ENCODE measurements around the gene C4BPA. TPM values are rescaled to one million over a fixed set of nuclear protein-coding genes. Genes with fewer than 3 reads are reported as not detected.

Gene C4BPA
- total and polyA plus RNA-seq, 10 of the 15 experiments (the other 5 are each of a cell fraction or from before 2014, with no cell fraction given), result 0.31 TPM; not detected in 9

DNA sequence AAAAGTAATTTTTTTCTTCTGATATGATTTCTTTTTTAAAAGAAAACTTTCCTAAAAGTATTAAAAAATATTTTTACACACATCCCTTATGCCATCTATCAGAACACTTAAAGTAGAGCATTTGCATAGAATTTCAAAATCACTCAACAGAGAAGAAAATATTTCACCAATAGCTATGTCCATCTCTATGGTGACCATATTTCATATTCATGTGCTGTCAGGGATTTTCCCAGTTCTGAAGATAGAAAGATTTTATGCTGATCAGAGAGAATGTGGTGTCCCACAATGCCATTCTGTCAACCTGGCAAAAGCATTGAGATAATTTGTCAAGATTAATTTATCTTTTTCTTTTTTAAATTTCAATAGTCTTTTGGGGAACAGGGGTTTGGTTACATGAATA lies 87.0 kb downstream of the C4BPA start:
- Histone ChIP-seq H3K9me3 (replicated peaks; ENCODE audit: control insufficient read depth, insufficient read depth, low read length) (peaks cover 2% of the 10 kb centered on the region; the same call in 1 of the 3 replicates), H3K4me3 (no peak overlapping the region), H3K4me1 (ENCODE audit: control insufficient read depth, insufficient read depth, low read length) (no peaks in the 10 kb centered on the region), H3K4me2 (ENCODE audit: control insufficient read depth, insufficient read depth) (no peak overlapping the region), H4K20me1 (ENCODE audit: control insufficient read depth, insufficient read depth) (no peaks in the 10 kb centered on the region), H3K36me3 (ENCODE audit: control insufficient read depth in 2 of 2, insufficient read depth in 2 of 2, low read length in 1 of 2) (no peaks in the 10 kb centered on the region), H3K27me3 (replicated peaks in 1 of 2; ENCODE audit: control insufficient read depth in 2 of 2, insufficient read depth in 2 of 2, low read length in 1 of 2) (no peaks in the 10 kb centered on the region), H3K9ac (ENCODE audit: control insufficient read depth, insufficient read depth, low read length) (no peak overlapping the region), H3K79me2 (ENCODE audit: control insufficient read depth, insufficient read depth, low read length) (no peaks in the 10 kb centered on the region), H3K27ac (ENCODE audit: control insufficient read depth, insufficient read depth) (no peak overlapping the region), H2AFZ (ENCODE audit: control insufficient read depth, low read depth, low read length) (no peak overlapping the region)
- no TSS peak for BruUV-seq (replicated peaks)
- peak; percentile 64 for ATAC-seq
- intact Hi-C loops (cut with micrococcal nuclease; ENCODE audit: unreplicated experiment) (no loop called here), in situ Hi-C loops (cut with MboI) (no loop called here)
- DNase-seq (ENCODE audit: low read depth, low spot score), result no peak
- ChIA-PET CTCF (interaction anchor here (1.4 kb wide), 1 partner anchor 206 kb away, joined by 3 read pairs; no protein-coding TSS in a partner anchor), SMC1A (ENCODE audit: uncharacterized antibody, unreplicated experiment) (interaction anchor here (1.1 kb wide), 1 partner anchor 34 kb away, joined by 3 read pairs; no protein-coding TSS in a partner anchor), RAD21 (ENCODE audit: unreplicated experiment) (no interaction called here), POLR2A (no interaction called here)
- TF ChIP-seq, protein P1, sequence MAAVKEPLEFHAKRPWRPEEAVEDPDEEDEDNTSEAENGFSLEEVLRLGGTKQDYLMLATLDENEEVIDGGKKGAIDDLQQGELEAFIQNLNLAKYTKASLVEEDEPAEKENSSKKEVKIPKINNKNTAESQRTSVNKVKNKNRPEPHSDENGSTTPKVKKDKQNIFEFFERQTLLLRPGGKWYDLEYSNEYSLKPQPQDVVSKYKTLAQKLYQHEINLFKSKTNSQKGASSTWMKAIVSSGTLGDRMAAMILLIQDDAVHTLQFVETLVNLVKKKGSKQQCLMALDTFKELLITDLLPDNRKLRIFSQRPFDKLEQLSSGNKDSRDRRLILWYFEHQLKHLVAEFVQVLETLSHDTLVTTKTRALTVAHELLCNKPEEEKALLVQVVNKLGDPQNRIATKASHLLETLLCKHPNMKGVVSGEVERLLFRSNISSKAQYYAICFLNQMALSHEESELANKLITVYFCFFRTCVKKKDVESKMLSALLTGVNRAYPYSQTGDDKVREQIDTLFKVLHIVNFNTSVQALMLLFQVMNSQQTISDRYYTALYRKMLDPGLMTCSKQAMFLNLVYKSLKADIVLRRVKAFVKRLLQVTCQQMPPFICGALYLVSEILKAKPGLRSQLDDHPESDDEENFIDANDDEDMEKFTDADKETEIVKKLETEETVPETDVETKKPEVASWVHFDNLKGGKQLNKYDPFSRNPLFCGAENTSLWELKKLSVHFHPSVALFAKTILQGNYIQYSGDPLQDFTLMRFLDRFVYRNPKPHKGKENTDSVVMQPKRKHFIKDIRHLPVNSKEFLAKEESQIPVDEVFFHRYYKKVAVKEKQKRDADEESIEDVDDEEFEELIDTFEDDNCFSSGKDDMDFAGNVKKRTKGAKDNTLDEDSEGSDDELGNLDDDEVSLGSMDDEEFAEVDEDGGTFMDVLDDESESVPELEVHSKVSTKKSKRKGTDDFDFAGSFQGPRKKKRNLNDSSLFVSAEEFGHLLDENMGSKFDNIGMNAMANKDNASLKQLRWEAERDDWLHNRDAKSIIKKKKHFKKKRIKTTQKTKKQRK (IDR thresholded peaks at IDR 0.05; ENCODE audit: low read depth, low read length), result no peak
- no peak for TF ChIP-seq SUPT20H (IDR thresholded peaks at IDR 0.05; ENCODE audit: borderline replicate concordance, control insufficient read depth, low read depth, low read length)
- no peak for TF ChIP-seq ZZZ3 (IDR thresholded peaks at IDR 0.05; ENCODE audit: control insufficient read depth, insufficient read length, low read depth)
- TF ChIP-seq PAX5 (IDR thresholded peaks at IDR 0.05; ENCODE audit: borderline replicate concordance, low read depth, low read length), result no peak
- TF ChIP-seq, protein P2, sequence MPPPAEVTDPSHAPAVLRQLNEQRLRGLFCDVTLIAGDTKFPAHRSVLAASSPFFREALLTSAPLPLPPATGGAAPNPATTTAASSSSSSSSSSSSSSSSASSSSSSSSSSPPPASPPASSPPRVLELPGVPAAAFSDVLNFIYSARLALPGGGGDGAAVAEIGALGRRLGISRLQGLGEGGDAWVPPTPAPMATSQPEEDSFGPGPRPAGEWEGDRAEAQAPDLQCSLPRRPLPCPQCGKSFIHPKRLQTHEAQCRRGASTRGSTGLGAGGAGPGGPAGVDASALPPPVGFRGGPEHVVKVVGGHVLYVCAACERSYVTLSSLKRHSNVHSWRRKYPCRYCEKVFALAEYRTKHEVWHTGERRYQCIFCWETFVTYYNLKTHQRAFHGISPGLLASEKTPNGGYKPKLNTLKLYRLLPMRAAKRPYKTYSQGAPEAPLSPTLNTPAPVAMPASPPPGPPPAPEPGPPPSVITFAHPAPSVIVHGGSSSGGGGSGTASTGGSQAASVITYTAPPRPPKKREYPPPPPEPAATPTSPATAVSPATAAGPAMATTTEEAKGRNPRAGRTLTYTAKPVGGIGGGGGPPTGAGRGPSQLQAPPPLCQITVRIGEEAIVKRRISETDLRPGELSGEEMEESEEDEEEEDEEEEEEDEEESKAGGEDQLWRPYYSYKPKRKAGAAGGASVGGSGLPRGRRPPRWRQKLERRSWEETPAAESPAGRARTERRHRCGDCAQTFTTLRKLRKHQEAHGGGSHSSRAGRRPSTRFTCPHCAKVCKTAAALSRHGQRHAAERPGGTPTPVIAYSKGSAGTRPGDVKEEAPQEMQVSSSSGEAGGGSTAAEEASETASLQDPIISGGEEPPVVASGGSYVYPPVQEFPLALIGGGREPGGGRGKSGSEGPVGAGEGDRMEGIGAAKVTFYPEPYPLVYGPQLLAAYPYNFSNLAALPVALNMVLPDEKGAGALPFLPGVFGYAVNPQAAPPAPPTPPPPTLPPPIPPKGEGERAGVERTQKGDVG (CRISPR knock-in tag; IDR thresholded peaks at IDR 0.05), result no peak
- no peak for TF ChIP-seq ZSCAN29 (IDR thresholded peaks at IDR 0.05)
- no peak for TF ChIP-seq ETV6 (conservative IDR thresholded peaks at IDR 0.05 in 1 of 2, IDR thresholded peaks at IDR 0.05 in 1 of 2; ENCODE audit: borderline replicate concordance in 1 of 2, low read depth in 1 of 2)
- no peak for TF ChIP-seq ESRRA (IDR thresholded peaks at IDR 0.05; ENCODE audit: low read length)
- TF ChIP-seq POLR2AphosphoS5 (IDR thresholded peaks at IDR 0.05; ENCODE audit: low read length), result no peak
- TF ChIP-seq JUND (IDR thresholded peaks at IDR 0.05; ENCODE audit: low read depth, low read length), result no peak
- no peak for TF ChIP-seq BRCA1 (IDR thresholded peaks at IDR 0.05; ENCODE audit: low read depth, low read length)
- TF ChIP-seq STAT3 (IDR thresholded peaks at IDR 0.05; ENCODE audit: low read depth, low read length), result no peak
- TF ChIP-seq ZBED1 (IDR thresholded peaks at IDR 0.05; ENCODE audit: borderline replicate concordance), result no peak
- no peak for FAIRE-seq
